GM12891 (cell line): ENCODE results near the gene PDGFD. TPM values are rescaled to one million over a fixed set of nuclear protein-coding genes. Genes with fewer than 3 reads are reported as not detected.

Experiments used
- DNase-seq: peaks from one replicate; pipeline ENCODE4 v3.0.0; 2011; ENCODE audit warnings: low spot score; ENCODE audit not compliant: insufficient read length
- FAIRE-seq: peaks from 2 replicates; lab custom pipeline; 2011; peaks lifted over from hg19 to GRCh38; lab: Jason Lieb, UNC
- PAX5 ChIP-seq: IDR thresholded peaks from 2 replicates; pipeline ENCODE4 v1.6.1; 2011; ENCODE audit warnings: low read length, moderate library complexity, mild to moderate bottlenecking; ENCODE audit not compliant: insufficient read depth, severe bottlenecking
- POLR2A ChIP-seq: IDR thresholded peaks from 2 replicates; pipeline ENCODE4 v1.6.1; 2011; ENCODE audit warnings: low read depth, low read length, control low read depth
- POLR2AphosphoS5 ChIP-seq: IDR thresholded peaks from 2 replicates; pipeline ENCODE4 v1.6.1; 2011; ENCODE audit warnings: low read depth, low read length, control low read depth
- POU2F2 ChIP-seq: IDR thresholded peaks from 2 replicates; pipeline ENCODE4 v1.6.1; 2011; ENCODE audit warnings: low read depth, mild to moderate bottlenecking, control low read depth, low read length, moderate library complexity
- SPI1 ChIP-seq: IDR thresholded peaks from 2 replicates; pipeline ENCODE4 v1.6.1; 2011; ENCODE audit warnings: low read depth, low read length, control low read depth
- TAF1 ChIP-seq: IDR thresholded peaks from 2 replicates; pipeline ENCODE4 v1.6.1; 2011; ENCODE audit warnings: low read depth, low read length, control low read depth
- polyA plus RNA-seq: library from polyadenylated mRNA; unstranded; fragments of >200 nt; gene quantifications from one replicate; pipeline ENCODE4 v1.2.1, GENCODE V29; 2012; ENCODE audit warnings: low read depth, missing spikeins, inconsistent platforms; ENCODE audit not compliant: missing spikeins

The PDGFD gene
- not detected for polyA plus RNA-seq

DNA sequence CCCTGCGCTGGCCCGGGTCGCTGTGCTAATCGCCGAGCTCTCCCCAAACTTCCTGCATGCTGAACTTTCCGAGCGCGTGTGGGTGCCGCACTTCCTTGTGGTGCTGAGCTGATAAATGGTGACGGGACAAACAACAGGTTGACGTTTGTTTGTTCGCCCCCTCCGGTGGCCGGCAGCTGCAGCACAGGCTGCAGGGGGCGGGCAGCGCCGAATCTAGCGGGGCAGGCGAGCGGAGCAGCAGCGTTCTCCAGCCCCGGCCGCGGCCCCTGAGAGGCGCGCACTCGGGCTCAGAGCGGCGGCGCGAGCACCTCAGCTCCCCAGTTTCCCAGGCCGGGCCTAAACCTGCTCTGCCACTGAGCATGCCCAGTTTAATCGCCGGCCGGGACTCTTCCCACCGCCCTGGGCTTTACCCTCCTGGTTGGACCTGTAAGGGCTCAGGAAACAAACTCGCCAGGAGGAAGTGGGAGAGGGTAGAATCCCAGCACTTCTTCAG, at the start of gene PDGFD:
Gene PDGFD, minus strand, starts transcription at position 120 of the 493 bp plus-strand sequence.
- peak; percentile 32 for DNase-seq
- no peak for TF ChIP-seq POLR2AphosphoS5
- TF ChIP-seq SPI1: no peak
- FAIRE-seq: peak; percentile 35

- FAIRE-seq (no peak), DNase-seq (no peak)
- TF ChIP-seq SPI1 (no peak), POU2F2 (no peak)
Observed at GRCh38 chr11:104206936-104207335, 43.0 kb upstream of the PDGFD start.

GRCh38 chr11:104205838-104206237, 41.9 kb upstream of the PDGFD start:
- no peak for DNase-seq
- TF ChIP-seq POLR2AphosphoS5 (no peak), PAX5 (no peak), POLR2A (no peak), POU2F2 (no peak), SPI1 (no peak), TAF1 (no peak)
- no peak for FAIRE-seq

DNA sequence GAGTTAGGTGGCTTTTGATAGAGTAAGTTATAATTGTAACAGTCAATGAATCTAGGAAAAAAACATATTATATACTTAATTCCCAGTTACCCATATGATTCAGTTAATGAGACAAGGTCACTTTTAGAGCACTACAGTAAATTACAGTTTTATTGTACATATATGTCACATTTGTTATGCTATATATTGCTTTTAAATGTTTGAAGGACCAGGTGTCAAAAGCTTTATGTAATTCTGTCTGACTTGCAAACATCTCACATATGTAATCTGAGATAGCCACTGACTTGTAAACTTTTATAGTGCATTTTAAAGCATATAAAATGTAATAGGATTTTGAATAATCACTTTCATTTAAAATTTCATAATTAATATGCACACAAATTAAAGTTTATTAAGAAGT, 36.7 kb upstream of the PDGFD start:
- DNase-seq: no peak
- no peak for FAIRE-seq
- TF ChIP-seq POU2F2: no peak
- no peak for TF ChIP-seq SPI1
- no peak for TF ChIP-seq POLR2A
- no peak for TF ChIP-seq PAX5
- no peak for TF ChIP-seq TAF1
- no peak for TF ChIP-seq POLR2AphosphoS5

DNA sequence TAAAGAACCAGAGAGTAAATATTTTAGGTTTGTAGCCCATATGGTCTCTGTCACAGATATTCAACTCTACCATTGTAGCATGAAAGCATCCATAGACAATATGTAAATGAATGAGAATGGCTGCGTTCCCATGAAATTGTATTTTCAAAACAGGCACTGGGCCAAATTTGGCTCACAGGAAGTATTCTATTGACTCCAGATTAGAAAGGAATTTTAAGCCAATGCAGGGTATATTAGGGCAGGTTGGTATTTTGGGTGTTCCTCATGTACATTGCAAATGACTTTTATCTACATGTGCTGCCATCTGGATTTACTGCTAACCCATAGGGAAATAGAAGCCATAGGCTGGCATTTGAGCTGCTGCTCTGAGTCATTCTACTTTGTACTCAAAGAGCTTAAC, 35.1 kb upstream of the PDGFD start:
- TF ChIP-seq PAX5 (no peak), TAF1 (no peak), POLR2A (no peak), SPI1 (no peak), POLR2AphosphoS5 (no peak), POU2F2 (no peak)
- DNase-seq (no peak), FAIRE-seq (no peak)

GRCh38 chr11:104198576-104198975, 34.6 kb upstream of the PDGFD start:
- FAIRE-seq: no peak
- no peak for TF ChIP-seq TAF1
- TF ChIP-seq POLR2A: no peak
- no peak for TF ChIP-seq SPI1
- TF ChIP-seq PAX5: no peak
- no peak for TF ChIP-seq POLR2AphosphoS5
- TF ChIP-seq POU2F2: no peak
- DNase-seq: no peak

GRCh38 chr11:104191124-104191523, 27.2 kb upstream of the PDGFD start:
- FAIRE-seq: no peak
- TF ChIP-seq TAF1 (no peak), PAX5 (no peak), POU2F2 (no peak), POLR2A (no peak), SPI1 (no peak), POLR2AphosphoS5 (no peak)
- DNase-seq: no peak

- no peak for DNase-seq
- no peak for TF ChIP-seq PAX5
- no peak for TF ChIP-seq TAF1
- TF ChIP-seq SPI1: no peak
- TF ChIP-seq POLR2A: no peak
- no peak for TF ChIP-seq POLR2AphosphoS5
- no peak for TF ChIP-seq POU2F2
- no peak for FAIRE-seq
Observed at GRCh38 chr11:104183593-104183992, 19.6 kb upstream of the PDGFD start.

DNA sequence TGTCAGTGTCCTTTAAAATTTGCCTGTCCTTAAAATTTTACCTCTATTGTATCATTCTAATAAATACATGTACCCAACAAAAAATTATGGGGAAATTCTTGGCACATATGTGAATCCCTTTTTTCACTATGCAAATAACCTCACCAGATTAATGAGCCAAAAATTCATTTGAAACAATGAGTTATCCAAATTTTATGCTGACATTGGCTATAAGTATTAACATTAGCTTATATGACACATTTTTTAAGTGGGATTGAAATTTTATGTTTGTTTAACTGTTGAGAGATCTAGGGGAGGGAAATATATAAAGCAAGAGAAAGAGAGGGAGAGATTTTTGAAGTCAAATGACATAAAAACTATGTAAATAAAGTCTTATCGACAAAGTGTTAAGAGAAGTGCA, 11.8 kb upstream of the PDGFD start:
- FAIRE-seq (no peak), DNase-seq (no peak)
- TF ChIP-seq POU2F2 (no peak), POLR2A (no peak), TAF1 (no peak), SPI1 (no peak), PAX5 (no peak), POLR2AphosphoS5 (no peak)

- TF ChIP-seq POLR2A: no peak
- no peak for TF ChIP-seq POLR2AphosphoS5
- TF ChIP-seq POU2F2: no peak
- TF ChIP-seq SPI1: no peak
- TF ChIP-seq PAX5: no peak
- TF ChIP-seq TAF1: no peak
- no peak for FAIRE-seq
- DNase-seq: no peak
Observed at GRCh38 chr11:104169091-104169490, 5.1 kb upstream of the PDGFD start.

DNA sequence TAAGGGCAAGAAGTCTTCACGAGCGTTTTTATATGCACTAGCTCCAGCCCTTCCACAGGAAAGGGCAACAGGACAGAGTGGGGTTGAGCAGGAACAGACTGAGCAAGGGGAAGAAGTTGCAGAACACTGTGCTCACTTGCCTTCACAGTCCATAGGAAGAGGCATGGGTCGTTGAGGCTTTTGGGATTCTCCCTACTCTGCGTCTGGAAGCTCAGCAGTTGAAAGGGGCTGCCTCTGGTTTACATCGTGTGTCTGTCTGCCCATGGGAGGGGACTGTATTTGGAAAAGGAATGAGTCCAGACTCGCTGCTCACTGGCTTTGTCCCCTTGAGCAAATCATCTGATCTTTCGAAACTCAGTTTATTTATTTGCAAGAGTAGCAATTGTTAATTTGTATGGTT, 1.1 kb upstream of the PDGFD start:
- FAIRE-seq (no peak), DNase-seq (no peak)
- no peak for TF ChIP-seq POLR2A
- no peak for TF ChIP-seq PAX5
- no peak for TF ChIP-seq POLR2AphosphoS5
- no peak for TF ChIP-seq SPI1
- TF ChIP-seq TAF1: no peak
